GM21447 (cell line): Measurements from ENCODE around the gene ECHS1.
"Not testable (repeated sequence)": the region's sequence is repeated elsewhere in the genome, so short reads cannot be mapped to it uniquely, and the experiment has no call there.

Experiments used
- ATAC-seq: cut with Tn5 transposase; IDR thresholded peaks from one replicate; pipeline ENCODE4 v1.9.1; 2021; ENCODE audit not compliant: unreplicated experiment

ECHS1 gene

DNA sequence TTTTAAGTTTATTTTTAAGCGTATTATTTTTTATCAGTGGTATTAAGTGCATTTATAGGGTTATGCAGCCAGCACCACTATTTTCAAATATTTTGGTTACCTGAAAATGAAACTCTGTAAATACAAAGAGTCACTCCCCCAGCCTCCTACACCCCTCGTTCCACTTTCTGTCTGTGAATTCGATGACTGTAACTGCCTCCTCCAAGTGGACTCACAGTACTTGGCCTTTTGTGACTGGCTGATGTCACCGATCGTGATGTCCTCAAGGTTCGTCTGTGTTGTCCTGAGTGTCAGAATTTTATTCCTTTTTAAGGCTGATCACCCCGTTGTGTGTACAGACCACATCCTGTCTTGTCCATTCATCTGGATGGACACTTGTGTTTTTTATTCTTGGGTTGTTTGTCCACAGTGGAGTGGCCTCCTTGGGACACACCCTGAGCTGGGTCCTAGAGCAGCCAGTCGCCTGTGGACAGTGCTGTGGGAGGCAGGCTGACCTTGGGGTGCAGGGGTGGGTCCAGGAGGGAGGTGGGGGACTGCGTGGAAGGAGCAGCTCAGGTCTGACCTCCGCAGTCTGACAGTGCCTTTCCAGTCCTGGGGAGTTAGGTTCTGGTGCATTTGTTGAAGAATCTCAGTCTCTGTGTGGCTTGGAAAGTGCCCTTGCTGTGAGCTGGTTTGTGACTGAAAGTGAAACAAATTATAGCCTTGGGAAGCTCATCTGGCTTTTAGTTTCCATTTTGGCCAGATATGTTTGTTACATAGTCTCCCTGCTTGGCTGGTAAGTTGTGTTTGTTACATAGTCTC is 27.7 kb upstream of the ECHS1 start:
- peak; percentile 90 for ATAC-seq

DNA sequence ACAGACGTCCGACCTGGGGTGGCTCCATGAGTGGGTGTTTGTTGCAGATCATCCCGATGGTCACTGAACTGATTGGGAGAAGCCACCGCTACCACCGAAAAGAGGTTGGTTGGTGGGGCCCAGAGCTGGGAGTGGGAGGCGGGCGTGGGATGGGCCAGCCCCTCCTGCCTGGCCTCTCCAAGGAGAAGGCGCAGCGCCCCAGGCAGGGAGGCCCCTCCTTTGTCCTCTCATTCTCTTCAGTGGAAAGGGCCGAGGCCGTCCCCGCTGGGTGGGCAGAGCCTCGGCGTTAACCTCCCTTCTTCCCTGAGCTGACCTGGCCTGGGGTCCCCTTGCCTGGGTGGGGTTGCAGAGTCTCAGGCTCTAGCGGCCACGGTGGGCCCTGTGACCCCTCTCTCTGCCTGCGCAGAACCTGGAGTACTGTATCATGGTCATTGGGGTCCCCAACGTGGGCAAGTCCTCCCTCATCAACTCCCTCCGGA is 26.0 kb upstream of the ECHS1 start:
- no peak for ATAC-seq

DNA sequence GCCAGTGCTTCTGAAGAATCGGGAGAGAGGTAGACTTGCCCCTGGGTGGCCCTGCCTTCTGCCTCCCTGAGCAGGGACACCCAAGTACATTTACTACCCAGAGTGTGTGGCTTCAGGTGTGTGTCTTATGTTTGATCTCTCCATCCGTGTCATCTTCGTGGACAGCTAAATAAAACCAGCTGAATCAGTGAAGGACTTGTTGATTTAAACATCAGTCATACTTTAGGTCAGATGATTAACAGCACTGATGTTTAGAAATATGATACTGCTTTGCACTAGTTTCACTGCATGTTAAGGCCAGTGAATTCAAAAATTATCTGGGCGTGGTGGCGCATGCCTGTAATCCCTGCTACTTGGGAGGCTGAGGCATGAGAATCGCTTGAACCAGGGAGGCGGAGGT is 24.8 kb upstream of the ECHS1 start:
- ATAC-seq, result no peak

DNA sequence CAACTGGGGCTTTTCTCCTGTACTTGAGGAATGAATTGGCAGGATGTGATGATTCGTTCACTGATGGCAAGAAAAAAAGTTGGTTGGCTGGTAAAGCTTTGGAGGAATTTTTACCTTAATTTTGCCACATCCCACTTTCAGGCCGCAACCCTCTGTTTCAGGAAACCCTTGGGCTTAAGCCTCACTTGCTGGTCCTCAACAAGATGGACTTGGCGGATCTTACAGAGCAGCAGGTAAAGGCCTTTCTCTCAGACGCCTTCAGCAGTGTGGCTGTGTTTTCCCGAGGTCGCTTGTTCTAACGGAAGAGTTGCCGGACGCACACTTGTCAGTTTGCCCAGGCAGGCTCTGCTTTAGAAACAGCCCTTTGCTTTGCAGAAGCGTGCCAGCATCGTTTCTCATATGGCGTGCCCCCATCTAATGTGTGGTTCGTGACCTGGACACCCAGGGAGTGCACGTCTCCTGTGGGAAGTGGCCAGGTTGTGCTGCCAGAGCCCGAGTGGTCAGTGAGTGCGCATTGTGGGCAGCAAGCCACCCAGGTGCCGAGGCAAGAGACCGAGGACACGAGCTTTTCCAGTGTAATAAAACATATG is 23.0 kb upstream of the ECHS1 start:
- ATAC-seq, result no peak

DNA sequence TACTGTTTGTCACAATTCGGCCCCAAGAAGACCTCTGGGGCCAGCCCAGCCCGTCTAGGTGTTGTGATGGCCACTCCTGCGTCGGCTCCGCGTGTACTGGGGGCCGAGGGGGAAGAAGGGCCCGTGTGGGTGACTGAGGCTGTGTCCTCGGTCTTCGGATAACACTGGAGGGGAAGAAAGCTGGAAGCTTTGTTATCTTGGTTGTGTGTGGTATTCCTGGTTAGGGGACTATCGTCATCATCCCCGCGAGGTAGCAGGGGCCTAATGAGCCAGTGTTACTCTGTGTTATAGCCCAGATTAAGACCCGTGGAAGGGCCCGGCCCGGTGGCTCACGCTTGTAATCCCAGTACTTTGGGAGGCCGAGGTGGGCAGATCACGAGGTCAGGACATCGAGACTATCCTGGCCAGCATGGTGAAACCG is 21.7 kb upstream of the ECHS1 start:
- ATAC-seq, result no peak

GRCh38 chr10:133394064-133394663 is 21.0 kb upstream of the ECHS1 start, which contains the start of gene MTG1:
Gene MTG1, plus strand, starts transcription at chr10:133394157. Its CDS starts 64 bp downstream, at chr10:133394221.
- peak; percentile 46 for ATAC-seq

- ATAC-seq, result no peak
These were observed 20.4 kb upstream of the ECHS1 start for GRCh38 chr10:133393401-133394063.

- no peak for ATAC-seq
These were observed 18.8 kb upstream of the ECHS1 start for GRCh38 chr10:133391761-133392518.

- no peak for ATAC-seq
These were observed 18.1 kb upstream of the ECHS1 start for GRCh38 chr10:133391249-133391635.

GRCh38 chr10:133390597-133391248 is 17.6 kb upstream of the ECHS1 start:
- ATAC-seq, result no peak

GRCh38 chr10:133388973-133389818 is 16.0 kb upstream of the ECHS1 start:
- peak; percentile 81 for ATAC-seq

DNA sequence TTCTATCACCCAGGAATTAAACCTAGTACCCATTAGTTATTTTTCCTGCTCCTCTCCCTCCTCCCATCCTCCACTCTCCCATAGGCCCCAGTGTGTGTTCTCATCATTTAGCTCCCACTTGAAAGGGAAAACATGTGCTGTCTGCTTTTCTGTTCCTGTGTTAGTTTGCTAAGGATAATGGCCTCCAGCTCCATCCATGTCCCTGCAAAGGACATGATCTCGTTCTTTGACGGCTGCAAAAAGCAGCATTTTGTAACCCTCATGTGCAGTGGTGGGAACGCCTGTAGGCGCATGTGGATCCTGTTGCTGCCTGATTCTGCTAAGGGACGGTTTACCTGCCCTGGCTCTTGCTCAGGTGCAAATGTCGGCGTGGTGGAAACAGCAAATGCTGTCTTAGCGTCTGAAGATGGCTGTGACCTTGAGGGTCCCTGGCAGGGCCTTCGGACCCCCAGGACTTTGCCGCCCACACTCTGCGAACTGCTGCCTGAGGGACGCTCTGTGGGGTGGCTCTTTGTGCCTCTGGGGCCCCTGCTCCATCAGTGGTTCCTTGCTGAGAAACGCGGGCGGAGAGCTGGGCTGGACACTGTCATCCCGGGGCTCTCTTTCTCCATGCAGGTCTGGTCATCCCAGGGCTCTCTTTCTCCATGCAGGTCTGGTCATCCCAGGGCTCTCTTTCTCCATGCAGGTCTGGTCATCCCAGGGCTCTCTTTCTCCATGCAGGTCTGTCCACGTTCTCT is 15.2 kb upstream of the ECHS1 start:
- no peak for ATAC-seq

GRCh38 chr10:133386951-133387350 is 13.8 kb upstream of the ECHS1 start:
- not testable (repeated sequence) for ATAC-seq

DNA sequence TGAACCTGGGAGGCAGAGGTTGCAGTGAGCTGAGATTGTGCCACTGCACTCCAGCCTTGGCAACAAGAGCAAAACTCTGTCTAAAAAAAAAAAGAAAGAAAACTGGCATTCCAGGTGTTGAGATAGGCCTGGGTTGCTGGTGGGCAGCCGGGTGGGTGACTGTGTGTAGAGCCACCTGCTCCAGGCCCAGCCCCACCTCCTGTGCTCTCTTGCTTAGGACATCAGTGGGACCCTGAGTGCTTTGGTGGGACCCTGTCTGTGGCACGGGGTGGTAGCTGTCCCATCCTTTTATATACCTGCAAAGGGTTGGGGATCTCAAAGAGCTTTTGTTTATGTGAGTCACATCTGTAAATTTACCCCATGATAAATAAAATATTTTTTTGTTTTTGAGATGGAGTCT is 12.1 kb upstream of the ECHS1 start:
- no peak for ATAC-seq

- no peak for ATAC-seq
These were observed 10.9 kb upstream of the ECHS1 start for GRCh38 chr10:133384071-133384470.

DNA sequence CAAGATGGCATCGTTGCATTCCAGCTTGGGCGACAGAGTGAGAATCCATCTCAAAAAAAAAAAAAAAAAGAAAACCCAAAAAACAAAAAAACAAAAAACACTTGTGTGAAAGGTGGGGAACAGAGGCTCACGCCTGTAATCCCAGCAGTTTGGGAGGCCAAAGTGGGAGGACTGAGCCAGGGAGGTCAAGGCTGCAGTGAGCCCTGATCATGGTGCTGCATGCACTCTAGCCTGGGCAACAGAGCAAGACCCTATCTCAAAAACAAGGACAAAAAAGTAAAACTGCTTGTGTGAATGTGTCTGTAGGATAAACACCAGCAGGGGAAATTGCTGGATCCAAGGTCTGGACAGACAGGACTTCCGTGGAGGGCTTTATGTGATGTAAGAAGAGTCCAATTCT is 10.4 kb upstream of the ECHS1 start:
- ATAC-seq, result no peak

GRCh38 chr10:133381036-133381435 is 7.9 kb upstream of the ECHS1 start:
- no peak for ATAC-seq

GRCh38 chr10:133379801-133380666 is 6.9 kb upstream of the ECHS1 start:
- ATAC-seq, result peak; percentile 18
